ENCODE results near the gene ARSJ. TPM values are rescaled to one million over a fixed set of nuclear protein-coding genes. Genes with fewer than 3 reads are reported as not detected.
"Not testable (repeated sequence)": the region's sequence is repeated elsewhere in the genome, so short reads cannot be mapped to it uniquely, and the experiment has no call there.

Gene ARSJ
- polyA plus RNA-seq, 6 donors from 2014 or later, result not detected

- H3K9me3 Mint-ChIP-seq, result peaks cover 0 to 1% (median 0%) of the 10 kb centered on the region in 7 donors
- H3K36me3 Mint-ChIP-seq, result no peaks in the 10 kb centered on the region
- H3K4me3 Mint-ChIP-seq, result no peak overlapping the region
- H3K27ac Mint-ChIP-seq, result no peak overlapping the region
- H3K4me1 Mint-ChIP-seq, result peaks cover 0 to 4% (median 0%) of the 10 kb centered on the region in 3 donors
- ATAC-seq (ENCODE audit: low read depth in 2 of 2) (no peak), DNase-seq (no peak)
- peaks cover 15 to 20% (median 16%) of the 10 kb centered on the region in 3 donors for H3K27me3 Mint-ChIP-seq
These were observed 26.4 kb upstream of the ARSJ start for GRCh38 chr4:114005569-114006442.

DNA sequence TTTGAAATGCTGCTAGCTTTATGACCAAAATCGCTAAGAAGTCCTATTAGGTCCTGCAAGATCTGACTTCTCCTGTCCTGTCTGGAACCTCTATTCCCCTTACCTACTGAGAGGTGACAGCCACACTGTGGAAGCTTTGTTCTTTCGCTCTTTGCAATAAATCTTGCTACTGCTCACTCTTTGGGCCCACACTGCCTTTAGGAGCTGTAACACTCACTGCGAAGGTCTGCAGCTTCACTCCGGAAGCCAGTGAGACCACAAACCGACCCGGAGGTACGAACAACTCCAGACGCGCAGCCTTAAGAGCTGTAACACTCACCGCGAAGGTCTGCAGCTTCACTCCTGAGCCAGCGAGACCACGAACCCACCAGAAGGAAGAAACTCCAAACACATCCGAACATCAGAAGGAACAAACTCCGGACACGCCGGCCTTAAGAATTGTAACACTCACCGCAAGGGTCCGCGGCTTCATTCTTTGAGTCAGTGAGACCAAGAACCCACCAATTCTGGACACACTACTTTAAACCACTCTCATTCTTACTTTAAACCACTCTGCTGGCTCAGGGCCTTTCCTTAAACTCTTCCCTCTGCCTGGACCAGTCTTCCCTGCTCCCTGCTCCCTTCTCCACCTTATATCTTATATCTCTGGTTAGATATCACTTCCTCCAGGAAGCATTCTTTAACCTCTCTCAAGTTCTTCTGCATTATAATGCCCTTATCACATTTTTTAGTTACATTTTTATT is 25.2 kb upstream of the ARSJ start:
- peaks cover 10 to 20% (median 13%) of the 10 kb centered on the region in 3 donors for H3K27me3 Mint-ChIP-seq
- peak overlapping the region in 7 of 8 donors; percentile 6 to 71 (median 48) for H3K4me3 Mint-ChIP-seq
- H3K9me3 Mint-ChIP-seq; ATAC-seq (ENCODE audit: low read depth in 2 of 2); H3K36me3 Mint-ChIP-seq; H3K4me1 Mint-ChIP-seq; DNase-seq; H3K27ac Mint-ChIP-seq: not testable (repeated sequence)

- H3K27ac Mint-ChIP-seq, result no peak overlapping the region
- H3K4me3 Mint-ChIP-seq, result no peak overlapping the region
- no peaks in the 10 kb centered on the region for H3K36me3 Mint-ChIP-seq
- no peaks in the 10 kb centered on the region for H3K4me1 Mint-ChIP-seq
- ATAC-seq (ENCODE audit: low read depth in 2 of 2), result no peak
- no peaks in the 10 kb centered on the region for H3K9me3 Mint-ChIP-seq
- peaks cover 4 to 20% (median 15%) of the 10 kb centered on the region in 3 donors for H3K27me3 Mint-ChIP-seq
- DNase-seq, result no peak
These were observed 19.1 kb upstream of the ARSJ start for GRCh38 chr4:113998531-113998930.

DNA sequence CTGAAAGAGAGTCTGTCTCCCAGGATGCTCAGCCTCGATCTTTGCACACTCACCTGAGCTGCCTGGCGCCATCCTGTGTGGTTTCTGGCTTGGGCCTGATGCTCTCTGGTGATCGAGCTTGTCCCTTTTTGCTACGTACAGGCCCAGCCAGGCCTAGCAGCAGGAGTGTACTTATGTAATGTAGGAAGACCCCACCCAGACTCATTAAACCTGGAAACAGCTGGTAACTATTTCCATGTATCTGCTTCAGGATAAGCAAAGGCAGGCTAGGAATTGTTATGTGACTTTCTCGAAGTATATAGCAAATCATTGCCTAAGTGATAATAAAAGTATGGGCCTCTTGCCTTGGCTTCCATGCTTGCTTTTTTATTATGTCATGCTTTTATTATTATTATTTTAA is 18.6 kb upstream of the ARSJ start:
- H3K36me3 Mint-ChIP-seq, result no peaks in the 10 kb centered on the region
- no peak overlapping the region for H3K4me3 Mint-ChIP-seq
- peaks cover 4 to 18% (median 15%) of the 10 kb centered on the region in 3 donors for H3K27me3 Mint-ChIP-seq
- H3K9me3 Mint-ChIP-seq, result no peaks in the 10 kb centered on the region
- ATAC-seq (ENCODE audit: low read depth in 2 of 2), result no peak
- DNase-seq, result no peak
- no peak overlapping the region for H3K27ac Mint-ChIP-seq
- H3K4me1 Mint-ChIP-seq, result no peaks in the 10 kb centered on the region

- DNase-seq (no peak), ATAC-seq (ENCODE audit: low read depth in 2 of 2) (no peak)
- Mint-ChIP-seq H3K4me1 (no peaks in the 10 kb centered on the region), H3K36me3 (no peaks in the 10 kb centered on the region), H3K4me3 (no peak overlapping the region), H3K27ac (no peak overlapping the region), H3K27me3 (peaks cover 2 to 15% (median 9%) of the 10 kb centered on the region in 3 donors), H3K9me3 (no peaks in the 10 kb centered on the region)
These were observed 17.8 kb upstream of the ARSJ start for GRCh38 chr4:113997206-113997605.

- H3K27me3 Mint-ChIP-seq, result peaks cover 0 to 15% (median 6%) of the 10 kb centered on the region in 3 donors
- DNase-seq, result no peak
- no peak overlapping the region for H3K4me3 Mint-ChIP-seq
- H3K9me3 Mint-ChIP-seq, result no peaks in the 10 kb centered on the region
- no peaks in the 10 kb centered on the region for H3K4me1 Mint-ChIP-seq
- H3K27ac Mint-ChIP-seq, result no peak overlapping the region
- H3K36me3 Mint-ChIP-seq, result no peaks in the 10 kb centered on the region
- ATAC-seq (ENCODE audit: low read depth in 2 of 2), result no peak
These were observed 17.2 kb upstream of the ARSJ start for GRCh38 chr4:113996599-113997177.

- H3K27me3 Mint-ChIP-seq, result peaks cover 0 to 8% (median 1%) of the 10 kb centered on the region in 3 donors
- no peak overlapping the region for H3K4me3 Mint-ChIP-seq
- no peaks in the 10 kb centered on the region for H3K36me3 Mint-ChIP-seq
- H3K9me3 Mint-ChIP-seq, result peaks cover 0 to 1% (median 0%) of the 10 kb centered on the region in 7 donors
- H3K4me1 Mint-ChIP-seq, result no peaks in the 10 kb centered on the region
- no peak for DNase-seq
- no peak for ATAC-seq (ENCODE audit: low read depth in 2 of 2)
- no peak overlapping the region for H3K27ac Mint-ChIP-seq
These were observed 14.4 kb upstream of the ARSJ start for GRCh38 chr4:113993887-113994286.

DNA sequence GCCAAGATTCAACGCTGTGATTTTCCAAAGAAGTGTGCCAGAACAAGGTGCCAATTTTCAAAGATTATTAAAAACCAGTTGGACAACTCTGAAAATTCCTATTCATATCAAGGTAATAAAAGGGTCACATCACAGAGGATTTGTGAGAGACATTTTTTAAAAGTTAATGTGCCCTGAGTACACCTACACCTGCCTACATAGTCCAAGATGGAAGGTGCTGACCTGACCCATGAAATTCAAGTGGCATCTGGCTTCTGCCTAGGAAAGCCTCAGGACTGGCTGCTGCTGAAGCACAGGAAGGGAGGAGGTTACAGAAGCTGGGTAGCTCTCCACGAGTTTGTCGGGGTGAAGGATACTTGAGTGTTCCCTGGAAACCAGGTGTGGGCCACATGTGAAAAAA is 11.4 kb upstream of the ARSJ start:
- H3K4me1 Mint-ChIP-seq, result no peaks in the 10 kb centered on the region
- peaks cover 0 to 12% (median 4%) of the 10 kb centered on the region in 7 donors for H3K9me3 Mint-ChIP-seq
- peaks cover 7 to 15% (median 11%) of the 10 kb centered on the region in 3 donors for H3K27me3 Mint-ChIP-seq
- no peak overlapping the region for H3K4me3 Mint-ChIP-seq
- H3K36me3 Mint-ChIP-seq, result no peaks in the 10 kb centered on the region
- ATAC-seq (ENCODE audit: low read depth in 2 of 2) (no peak), DNase-seq (no peak)
- peak overlapping the region in 1 of 6 donors; percentile 25 for H3K27ac Mint-ChIP-seq

DNA sequence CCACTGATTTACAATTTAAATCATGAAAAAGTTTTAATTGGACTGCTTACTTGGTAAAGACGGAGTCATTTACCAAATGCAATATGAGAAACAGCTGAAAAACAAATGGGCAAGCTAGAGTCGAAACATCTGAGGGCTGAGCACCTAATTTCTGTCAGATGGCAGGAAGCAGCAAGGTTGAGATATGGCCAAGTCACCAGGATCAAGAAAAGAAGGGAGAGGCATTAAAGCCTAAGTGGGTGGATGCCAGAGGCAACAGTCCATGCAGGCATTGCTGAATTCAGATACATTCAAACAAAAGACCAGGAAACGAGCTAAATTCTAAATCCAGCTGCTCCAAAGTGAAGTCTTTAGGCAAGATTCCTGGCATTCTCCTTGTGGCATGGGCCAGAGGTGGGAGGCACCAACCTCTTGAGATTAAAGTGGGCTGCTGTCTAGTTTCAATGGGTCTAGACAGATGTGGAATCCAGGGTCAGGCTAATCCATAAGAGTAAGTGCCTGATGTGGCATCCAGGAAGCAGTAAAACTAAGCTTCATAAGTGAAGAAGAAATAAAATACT is 8.0 kb upstream of the ARSJ start:
- Mint-ChIP-seq H3K36me3 (peaks cover 0 to 9% of the 10 kb centered on the region in 2 donors), H3K27me3 (peaks cover 23 to 37% (median 32%) of the 10 kb centered on the region in 3 donors), H3K4me3 (no peak overlapping the region), H3K27ac (no peak overlapping the region), H3K9me3 (peaks cover 0 to 18% (median 5%) of the 10 kb centered on the region in 7 donors), H3K4me1 (no peaks in the 10 kb centered on the region)
- DNase-seq, result no peak
- ATAC-seq (ENCODE audit: low read depth in 2 of 2), result no peak

GRCh38 chr4:113982181-113982580 is 2.7 kb upstream of the ARSJ start:
- peaks cover 0 to 9% (median 5%) of the 10 kb centered on the region in 7 donors for H3K9me3 Mint-ChIP-seq
- no peak overlapping the region for H3K27ac Mint-ChIP-seq
- H3K4me1 Mint-ChIP-seq, result peaks cover 13 to 17% (median 16%) of the 10 kb centered on the region in 3 donors
- H3K27me3 Mint-ChIP-seq, result peaks cover 45 to 72% (median 63%) of the 10 kb centered on the region in 3 donors
- DNase-seq (no peak), ATAC-seq (ENCODE audit: low read depth in 2 of 2) (no peak)
- no peak overlapping the region for H3K4me3 Mint-ChIP-seq
- H3K36me3 Mint-ChIP-seq, result peaks cover 0 to 9% of the 10 kb centered on the region in 2 donors

GRCh38 chr4:113981591-113981990 is 2.1 kb upstream of the ARSJ start:
- no peak overlapping the region for H3K4me3 Mint-ChIP-seq
- ATAC-seq (ENCODE audit: low read depth in 2 of 2) (no peak), DNase-seq (no peak)
- peaks cover 13 to 17% (median 16%) of the 10 kb centered on the region in 3 donors for H3K4me1 Mint-ChIP-seq
- H3K36me3 Mint-ChIP-seq, result peaks cover 0 to 9% of the 10 kb centered on the region in 2 donors
- peaks cover 0 to 9% (median 5%) of the 10 kb centered on the region in 7 donors for H3K9me3 Mint-ChIP-seq
- H3K27me3 Mint-ChIP-seq, result peaks cover 48 to 70% (median 61%) of the 10 kb centered on the region in 3 donors
- no peak overlapping the region for H3K27ac Mint-ChIP-seq

DNA sequence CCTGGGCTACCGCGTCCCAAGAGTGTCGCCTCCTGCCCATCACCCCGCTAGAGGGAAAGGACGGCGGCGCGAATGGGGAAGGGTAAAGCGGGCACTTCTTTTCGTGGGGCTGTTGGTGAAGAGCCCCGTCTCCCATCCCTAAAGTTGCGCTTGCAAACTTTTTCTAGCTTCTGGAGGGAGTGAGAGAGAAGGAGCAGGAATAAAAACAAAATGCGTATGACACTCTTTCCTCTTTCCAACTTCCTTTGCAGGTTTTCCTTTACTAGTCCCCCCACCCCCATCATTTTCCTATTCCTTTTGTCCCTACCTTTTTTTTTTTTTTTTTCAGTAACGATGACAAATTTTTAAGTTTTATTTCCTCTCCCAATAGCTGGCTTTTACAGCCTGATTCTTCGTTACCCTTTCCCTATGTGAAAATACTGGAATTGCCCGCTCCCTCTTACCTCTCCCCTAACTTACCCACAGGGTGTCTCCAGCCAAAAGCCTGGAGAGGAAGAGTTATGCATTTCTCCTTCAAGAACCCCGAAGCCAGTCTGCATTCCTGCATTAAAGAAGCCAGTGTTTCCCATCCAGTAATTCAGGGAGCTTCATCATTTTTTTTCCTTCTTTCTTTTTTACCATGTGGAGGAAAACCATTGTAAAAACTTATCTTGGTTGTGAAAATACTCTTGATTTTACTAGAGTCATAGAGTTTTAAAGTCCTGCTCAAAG is 613 bp upstream of the ARSJ start:
- no peak for ATAC-seq (ENCODE audit: low read depth in 2 of 2)
- Mint-ChIP-seq H3K4me1 (peaks cover 13 to 17% (median 16%) of the 10 kb centered on the region in 3 donors), H3K9me3 (peaks cover 0 to 9% (median 5%) of the 10 kb centered on the region in 7 donors), H3K27me3 (peaks cover 48 to 67% (median 59%) of the 10 kb centered on the region in 3 donors), H3K4me3 (peak overlapping the region in 7 of 8 donors; percentile 38 to 63 (median 42)), H3K27ac (peak overlapping the region in 1 of 6 donors; percentile 15), H3K36me3 (peaks cover 0 to 9% of the 10 kb centered on the region in 2 donors)
- no peak for DNase-seq
